ENCODE data around the gene MAX.

- TF ChIP-seq CHD1 (IDR thresholded peaks at IDR 0.05; ENCODE audit: low read depth, low read length) (no peak), CTCF (conservative IDR thresholded peaks at IDR 0.05; ENCODE audit: low read depth, low read length) (no peak), RCOR1 (IDR thresholded peaks at IDR 0.05; ENCODE audit: insufficient replicate concordance, low read length) (no peak), RFX5 (IDR thresholded peaks at IDR 0.05; ENCODE audit: low read depth, low read length) (no peak), RAD21 (IDR thresholded peaks at IDR 0.05; ENCODE audit: low read length) (no peak)
Observed at GRCh38 chr14:65151609-65151956, 49.3 kb upstream of the MAX start.

Data from IMR-90 (cell line).